ENCODE measurements around the gene TBX10. TPM values are rescaled to one million over a fixed set of nuclear protein-coding genes. Genes with fewer than 3 reads are reported as not detected.
A peak's percentile ranks its signal among the peaks of the same experiment; 100 is the strongest.

The TBX10 gene
- total and polyA plus RNA-seq, 12 donors, result not detected

- H3K27ac ChIP-seq, result no peak overlapping the region
- TF ChIP-seq CTCF (IDR thresholded peaks at IDR 0.05), result no peak
- no peak for TF ChIP-seq POLR2A (IDR thresholded peaks at IDR 0.05)
- intact Hi-C loops (cut with DNase I), result loop anchor here in 1 of 2 donors (10.0 kb wide), 1 partner anchor 51 kb away; no protein-coding TSS in a partner anchor
- WGBS, 4 donors, result 71 to 89% (median 79%) methylated on average over 7 of the region's 7 CpGs
- no peaks in the 10 kb centered on the region for H3K36me3 ChIP-seq (replicated peaks in 1 of 2)
- no peaks in the 10 kb centered on the region for H3K4me1 ChIP-seq (replicated peaks in 1 of 2)
- no peak overlapping the region for H3K4me3 ChIP-seq
- no peaks in the 10 kb centered on the region for H3K9me3 ChIP-seq (replicated peaks in 1 of 3)
- DNase-seq, result peak in 1 of 7 donors; percentile 14
- peaks cover 21% of the 10 kb centered on the region for H3K27me3 ChIP-seq
These were observed 33.8 kb upstream of the TBX10 start for GRCh38 chr11:67673358-67673757.

GRCh38 chr11:67671211-67671520 lies 31.6 kb upstream of the TBX10 start:
- DNase-seq, result no peak
- TF ChIP-seq CTCF (IDR thresholded peaks at IDR 0.05) (no peak), POLR2A (IDR thresholded peaks at IDR 0.05) (no peak)
- Histone ChIP-seq H3K9me3 (replicated peaks in 1 of 3) (no peaks in the 10 kb centered on the region), H3K4me3 (no peak overlapping the region), H3K27ac (no peak overlapping the region), H3K4me1 (replicated peaks in 1 of 2) (no peaks in the 10 kb centered on the region), H3K27me3 (peaks cover 21% of the 10 kb centered on the region), H3K36me3 (replicated peaks in 1 of 2) (no peaks in the 10 kb centered on the region)
- WGBS, 4 donors, result 58 to 80% (median 67%) methylated on average over 7 to 8 of the region's 8 CpGs
- intact Hi-C loops (cut with DNase I), result loop anchor here in 1 of 2 donors (10.0 kb wide), 1 partner anchor 54 kb away; no protein-coding TSS in a partner anchor

DNA sequence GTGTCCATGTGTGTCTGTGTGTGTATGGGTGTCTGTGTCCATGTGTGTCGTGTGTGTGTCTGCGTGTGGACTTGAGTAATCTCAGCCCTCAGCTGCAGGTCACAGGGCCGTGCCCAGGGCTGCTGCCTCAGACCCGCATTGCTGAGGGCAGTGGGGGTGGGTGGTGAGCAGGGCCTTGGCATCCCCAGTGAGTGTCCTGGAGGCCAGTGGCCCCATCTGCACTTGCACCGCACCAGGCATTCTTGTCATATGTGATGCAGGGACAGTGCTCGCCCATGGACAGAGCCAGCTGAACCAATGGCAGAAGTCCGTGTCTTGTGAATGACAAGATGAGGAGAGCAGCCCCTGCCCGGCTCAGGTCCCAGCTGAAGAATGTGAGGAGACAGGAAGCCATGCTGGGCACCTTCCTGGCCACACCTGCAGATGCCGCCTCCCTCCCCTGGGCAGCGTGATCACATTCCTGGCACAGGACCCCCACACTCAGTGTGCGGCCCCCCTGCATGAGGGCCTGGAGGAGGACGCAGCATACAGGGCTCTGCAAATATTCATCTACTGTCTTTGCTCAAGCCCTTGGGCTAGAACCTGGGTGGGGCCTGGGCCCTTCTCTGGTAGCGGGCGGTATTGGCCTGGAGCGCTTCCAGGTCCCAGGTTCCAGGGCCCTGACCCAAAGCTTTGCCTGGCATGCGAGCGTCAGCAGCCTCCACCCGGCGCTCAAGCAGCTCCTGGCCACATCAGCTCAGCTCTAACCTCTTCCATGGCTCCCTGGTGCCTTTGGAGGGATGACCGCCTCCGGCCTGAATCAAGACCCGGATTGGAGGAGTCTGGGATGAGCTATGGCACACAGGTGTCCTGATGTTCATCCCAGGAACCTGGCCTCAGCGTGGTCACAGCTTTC lies 31.0 kb upstream of the TBX10 start:
- Histone ChIP-seq H3K4me3 (no peak overlapping the region), H3K27ac (no peak overlapping the region), H3K36me3 (replicated peaks in 1 of 2) (no peaks in the 10 kb centered on the region), H3K9me3 (replicated peaks in 1 of 3) (no peaks in the 10 kb centered on the region), H3K4me1 (replicated peaks in 1 of 2) (no peaks in the 10 kb centered on the region), H3K27me3 (peaks cover 21% of the 10 kb centered on the region)
- TF ChIP-seq CTCF (IDR thresholded peaks at IDR 0.05), result no peak
- no peak for TF ChIP-seq POLR2A (IDR thresholded peaks at IDR 0.05)
- DNase-seq, result peak in 1 of 7 donors; percentile 24
- 70 to 87% (median 83%) methylated on average over 10 to 23 of the region's 23 CpGs for WGBS, 4 donors
- intact Hi-C loops (cut with DNase I), result loop anchor here in 1 of 2 donors (10.0 kb wide), 1 partner anchor 54 kb away; no protein-coding TSS in a partner anchor

DNA sequence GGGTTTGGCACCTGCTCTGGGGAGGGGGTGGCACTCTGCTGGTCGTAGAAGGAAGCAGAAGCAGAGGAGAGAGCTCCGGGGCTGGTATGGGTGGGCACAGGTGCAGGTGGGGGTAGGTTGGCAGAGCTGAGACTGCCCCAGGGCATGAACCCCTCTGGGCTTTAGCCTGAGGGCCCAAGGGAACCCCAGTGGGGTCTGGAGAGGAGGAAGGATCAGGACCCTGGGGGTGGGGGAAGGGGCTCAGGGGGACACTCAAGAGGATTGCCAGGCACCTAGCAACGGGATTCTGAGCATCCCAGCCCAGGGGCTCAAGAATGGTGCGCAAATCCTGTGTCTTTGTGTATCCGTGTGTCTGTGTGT lies 28.6 kb upstream of the TBX10 start:
- Histone ChIP-seq H3K27me3 (peaks cover under 1% of the 10 kb centered on the region), H3K36me3 (replicated peaks in 1 of 2) (no peaks in the 10 kb centered on the region), H3K4me3 (no peak overlapping the region), H3K4me1 (replicated peaks in 1 of 2) (no peaks in the 10 kb centered on the region), H3K9me3 (replicated peaks in 1 of 3) (no peaks in the 10 kb centered on the region), H3K27ac (no peak overlapping the region)
- DNase-seq, result no peak
- 43 to 66% (median 55%) methylated on average over 3 to 5 of the region's 5 CpGs for WGBS, 4 donors
- TF ChIP-seq POLR2A (IDR thresholded peaks at IDR 0.05), result no peak
- TF ChIP-seq CTCF (IDR thresholded peaks at IDR 0.05), result no peak
- intact Hi-C loops (cut with DNase I), result no loop called here
